ENCODE measurements around the gene COL2A1.

Gene COL2A1

GRCh38 chr12:47988073-47989022 lies 15.9 kb downstream of the COL2A1 start:
- no peak for DNase-seq

GRCh38 chr12:47987411-47988072 lies 16.7 kb downstream of the COL2A1 start:
- DNase-seq = no peak

- no peak for DNase-seq
Measured at GRCh38 chr12:47986832-47987231, 17.4 kb downstream of the COL2A1 start.

DNA sequence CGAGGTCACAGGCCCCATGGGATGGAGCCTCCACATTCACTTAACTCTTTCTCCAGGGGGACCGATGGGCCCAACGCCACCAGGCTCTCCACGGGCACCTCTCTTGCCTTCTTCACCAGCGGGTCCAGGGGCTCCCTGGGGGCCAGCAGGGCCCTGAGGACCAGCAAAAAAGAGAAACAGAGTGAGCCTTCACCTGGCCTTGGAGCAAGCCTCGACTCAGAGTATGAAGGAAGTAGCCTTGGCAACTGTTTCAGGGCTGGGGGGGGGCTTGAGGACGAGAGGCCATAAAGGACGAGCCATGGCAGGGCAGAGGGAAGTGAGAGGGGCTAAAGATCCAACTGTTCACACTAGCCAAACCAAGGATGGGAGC lies 18.0 kb downstream of the COL2A1 start:
- DNase-seq = no peak

- DNase-seq = no peak
Measured at GRCh38 chr12:47985596-47986290, 18.5 kb downstream of the COL2A1 start.

GRCh38 chr12:47984331-47984801 lies 19.9 kb downstream of the COL2A1 start:
- DNase-seq = no peak

DNA sequence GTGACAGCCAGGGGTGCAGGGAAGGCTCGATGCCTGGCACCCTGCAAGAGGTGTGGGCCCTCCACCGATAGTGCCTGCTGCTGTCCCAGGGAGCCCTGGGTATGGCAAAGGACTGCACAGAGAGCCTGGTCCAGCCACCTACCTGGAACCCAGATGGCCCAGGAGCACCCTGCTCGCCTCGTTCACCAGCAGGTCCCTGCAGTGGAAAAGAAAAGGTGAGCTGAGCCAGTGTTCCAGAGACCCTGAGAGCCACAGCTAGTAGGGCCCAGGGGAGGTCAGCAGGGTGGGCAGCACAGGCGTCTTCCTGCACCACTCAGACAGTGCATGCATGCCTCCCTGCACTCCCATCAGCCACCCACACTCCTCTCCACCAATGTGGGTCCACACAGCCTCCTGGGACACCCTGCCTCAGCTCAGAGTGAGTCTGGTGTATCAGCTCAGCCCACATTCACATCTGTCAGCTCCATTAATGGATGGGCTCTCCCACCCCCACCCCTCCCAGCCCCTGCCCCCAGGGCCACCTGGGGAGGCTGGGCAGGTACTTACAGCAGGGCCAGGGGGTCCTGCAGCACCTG lies 20.6 kb downstream of the COL2A1 start:
- no peak for DNase-seq

GRCh38 chr12:47982770-47983169 lies 21.5 kb downstream of the COL2A1 start:
- no peak for DNase-seq

- no peak for DNase-seq
Measured at GRCh38 chr12:47982311-47982710, 22.0 kb downstream of the COL2A1 start.

GRCh38 chr12:47981496-47982260 lies 22.6 kb downstream of the COL2A1 start:
- no peak for DNase-seq

GRCh38 chr12:47980779-47981495 lies 23.3 kb downstream of the COL2A1 start:
- DNase-seq = no peak

DNA sequence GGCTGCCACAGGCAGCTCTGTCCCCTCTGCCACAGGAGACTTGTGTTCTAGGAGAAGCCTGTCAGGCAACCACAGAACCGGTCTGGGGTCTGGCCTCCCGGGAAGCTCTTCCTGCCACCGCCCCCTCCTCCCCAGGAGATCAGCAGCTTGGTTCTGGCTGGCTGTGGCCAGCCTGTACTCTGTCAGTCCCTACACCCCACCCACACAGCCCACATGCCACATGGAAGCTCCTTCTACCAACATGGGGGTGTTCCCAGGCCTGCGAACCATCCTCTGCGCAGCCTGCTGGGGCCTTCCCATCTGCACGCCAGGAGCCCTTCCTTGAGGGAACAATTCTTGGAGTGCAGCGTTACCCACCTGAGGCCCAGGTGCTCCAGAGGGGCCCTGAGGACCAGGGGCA lies 24.1 kb downstream of the COL2A1 start:
- DNase-seq = no peak

DNA sequence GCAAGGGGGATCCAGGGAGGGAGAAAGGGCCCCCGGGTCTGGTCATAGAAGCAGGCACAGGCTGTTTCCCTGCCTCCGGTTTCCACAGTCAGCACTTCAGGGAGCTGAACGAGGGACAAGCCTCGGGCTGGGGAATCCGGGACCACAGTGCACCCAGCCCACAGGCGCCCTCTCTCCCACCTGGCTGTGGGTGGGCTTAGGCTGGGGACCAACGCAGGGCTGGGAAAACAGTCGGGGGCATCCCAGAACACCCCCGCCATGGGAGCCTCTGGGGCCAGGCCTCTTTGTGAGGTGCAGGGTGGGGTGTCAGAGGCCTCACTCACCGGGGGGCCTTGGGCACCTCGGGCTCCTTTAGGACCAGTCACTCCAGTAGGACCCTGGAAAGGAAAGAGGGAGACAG lies 24.6 kb downstream of the COL2A1 start:
- no peak for DNase-seq

DNA sequence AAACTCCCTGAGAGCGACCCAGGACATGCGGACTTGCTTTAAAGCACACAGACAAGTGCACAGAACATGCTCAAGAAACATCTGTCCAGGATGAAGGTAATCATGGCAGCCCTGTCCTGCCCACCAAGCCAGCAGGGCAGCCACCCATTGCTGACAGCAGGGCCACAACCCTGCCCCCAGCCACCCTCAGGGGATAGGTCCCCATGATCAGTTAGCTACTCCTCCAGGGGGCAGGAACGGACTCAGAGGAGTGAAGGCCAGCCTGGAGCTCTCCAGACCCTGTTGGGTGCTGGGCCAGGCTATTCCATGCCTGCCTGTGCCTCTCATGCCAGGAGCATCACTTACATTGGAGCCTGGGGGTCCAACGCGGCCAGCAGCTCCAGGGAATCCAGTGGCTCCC lies 25.1 kb downstream of the COL2A1 start:
- no peak for DNase-seq

DNA sequence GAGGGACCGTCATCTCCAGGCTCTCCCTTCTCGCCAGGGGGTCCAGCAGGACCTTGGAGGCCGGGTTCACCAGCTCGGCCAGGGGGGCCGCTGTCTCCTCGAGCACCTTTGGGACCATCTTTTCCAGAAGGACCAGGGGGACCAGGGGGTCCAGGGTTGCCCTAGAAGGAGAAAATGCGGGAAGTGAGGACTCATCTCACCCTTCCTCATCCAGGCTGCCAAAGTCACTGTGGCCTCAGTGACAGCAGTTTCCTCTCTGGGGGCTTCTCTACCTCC lies 25.7 kb downstream of the COL2A1 start:
- no peak for DNase-seq

GRCh38 chr12:47977772-47978597 lies 26.3 kb downstream of the COL2A1 start:
- DNase-seq = no peak

DNA sequence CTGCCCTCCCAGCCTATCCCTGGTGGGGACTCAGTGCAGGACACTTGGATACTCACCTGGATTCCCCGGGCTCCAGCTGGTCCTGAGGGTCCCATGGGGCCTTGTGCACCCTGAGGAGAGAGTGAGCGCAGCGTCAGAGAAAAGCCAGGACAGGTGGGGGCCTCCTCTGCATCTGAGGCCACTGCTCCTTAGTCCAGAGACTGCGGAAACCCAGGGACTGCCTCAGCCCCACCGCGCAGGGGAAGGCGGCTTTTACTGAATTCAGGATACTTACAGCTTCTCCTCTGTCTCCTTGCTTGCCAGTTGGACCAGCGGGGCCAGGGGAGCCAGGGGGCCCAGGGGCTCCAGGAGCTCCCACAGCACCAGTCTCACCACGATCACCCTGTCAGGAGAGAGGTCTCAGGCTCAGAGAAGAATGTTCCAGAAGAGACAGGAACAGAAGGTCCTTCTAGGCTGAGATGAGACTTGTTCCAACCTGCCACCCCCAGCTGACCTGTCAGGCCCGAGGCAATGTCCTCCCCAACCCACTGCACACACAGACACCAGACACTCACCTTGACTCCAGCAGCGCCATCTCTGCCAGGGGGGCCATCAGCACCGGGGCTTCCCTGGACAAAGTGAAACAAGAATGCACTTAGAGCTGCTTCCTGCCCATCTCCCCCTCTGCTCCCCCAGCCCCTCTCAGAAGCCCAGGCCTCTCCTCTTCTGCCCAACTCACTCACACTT lies 27.1 kb downstream of the COL2A1 start:
- no peak for DNase-seq

GRCh38 chr12:47975816-47976215 lies 28.5 kb downstream of the COL2A1 start:
- no peak for DNase-seq

DNA sequence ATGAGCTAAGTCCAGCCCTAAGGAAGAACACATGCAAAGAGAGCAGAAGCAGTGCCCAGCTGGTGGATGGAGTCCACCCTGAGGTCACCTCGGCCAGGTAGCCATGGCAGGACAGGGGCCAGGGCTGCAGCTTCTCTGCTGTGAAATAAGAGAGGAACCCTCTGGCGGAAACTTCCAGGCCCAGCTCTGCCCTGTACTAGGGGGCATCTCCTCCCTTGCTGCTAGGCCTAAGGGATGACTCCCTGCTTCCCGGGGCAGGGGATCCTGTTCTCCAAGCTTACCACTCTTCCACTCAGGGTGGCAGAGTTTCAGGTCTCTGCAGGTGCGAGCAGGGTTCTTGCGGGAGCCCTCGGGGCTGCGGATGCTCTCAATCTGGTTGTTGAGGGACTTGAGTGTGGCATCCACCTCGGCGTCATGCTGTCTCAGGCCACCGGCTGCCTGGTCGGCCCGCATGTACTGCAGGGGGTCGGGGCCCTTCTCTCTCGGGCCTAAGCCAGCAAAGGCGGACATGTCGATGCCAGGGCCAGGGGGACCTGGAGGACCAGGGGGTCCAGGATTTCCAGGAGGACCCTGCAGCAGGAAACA lies 29.1 kb downstream of the COL2A1 start:
- DNase-seq = no peak

DNA sequence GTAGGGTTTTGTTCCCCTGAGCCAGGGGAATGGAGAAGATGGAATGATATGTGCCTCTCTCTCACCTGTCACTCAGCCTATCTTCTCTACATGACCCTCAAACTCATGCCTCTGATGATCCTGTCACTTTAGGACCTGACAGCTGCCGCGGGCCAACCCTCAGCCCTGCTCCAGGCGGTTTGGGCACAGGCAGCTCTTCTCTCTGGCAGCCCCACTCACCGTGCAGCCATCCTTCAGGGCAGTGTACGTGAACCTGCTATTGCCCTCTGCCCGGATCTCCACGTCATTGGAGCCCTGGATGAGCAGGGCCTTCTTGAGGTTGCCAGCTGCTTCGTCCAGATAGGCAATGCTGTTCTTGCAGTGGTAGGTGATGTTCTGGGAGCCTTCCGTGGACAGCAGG lies 30.4 kb downstream of the COL2A1 start:
- DNase-seq = no peak
